ENCODE data around the gene XYLT1.
A peak's percentile ranks its signal among the peaks of the same experiment; 100 is the strongest.

XYLT1 gene

GRCh38 chr16:17245776-17246175, 225.0 kb downstream of the XYLT1 start:
- H3K4me1 ChIP-seq, result peaks cover 0 to 45% (median 36%) of the 10 kb centered on the region in 10 experiments; a peak in 16 of 20 replicates
- no peak for TF ChIP-seq Cebpa-rat (IDR thresholded peaks at IDR 0.05)
- H3K27ac ChIP-seq, result peak overlapping the region in 2 of 11 experiments; percentile 3 to 13; a peak in 2 of 22 replicates
- H3K4me3 ChIP-seq, result no peak overlapping the region
- H3K36me3 ChIP-seq, result peaks cover 0 to 79% (median 61%) of the 10 kb centered on the region in 11 experiments; a peak in 19 of 22 replicates
- H3K27me3 ChIP-seq, result no peaks in the 10 kb centered on the region
- peak overlapping the region in 8 of 11 experiments; percentile 10 to 48 (median 32); a peak in 12 of 22 replicates for H3K4me2 ChIP-seq
- H3K9me3 ChIP-seq (replicated peaks in 1 of 11), result peaks cover 0 to 35% (median 26%) of the 10 kb centered on the region in 11 experiments; a peak in 18 of 22 replicates
- H3K9ac ChIP-seq, result no peak overlapping the region
- H4K20me1 ChIP-seq, result peaks cover 0 to 62% (median 20%) of the 10 kb centered on the region in 11 experiments; a peak in 13 of 22 replicates

DNA sequence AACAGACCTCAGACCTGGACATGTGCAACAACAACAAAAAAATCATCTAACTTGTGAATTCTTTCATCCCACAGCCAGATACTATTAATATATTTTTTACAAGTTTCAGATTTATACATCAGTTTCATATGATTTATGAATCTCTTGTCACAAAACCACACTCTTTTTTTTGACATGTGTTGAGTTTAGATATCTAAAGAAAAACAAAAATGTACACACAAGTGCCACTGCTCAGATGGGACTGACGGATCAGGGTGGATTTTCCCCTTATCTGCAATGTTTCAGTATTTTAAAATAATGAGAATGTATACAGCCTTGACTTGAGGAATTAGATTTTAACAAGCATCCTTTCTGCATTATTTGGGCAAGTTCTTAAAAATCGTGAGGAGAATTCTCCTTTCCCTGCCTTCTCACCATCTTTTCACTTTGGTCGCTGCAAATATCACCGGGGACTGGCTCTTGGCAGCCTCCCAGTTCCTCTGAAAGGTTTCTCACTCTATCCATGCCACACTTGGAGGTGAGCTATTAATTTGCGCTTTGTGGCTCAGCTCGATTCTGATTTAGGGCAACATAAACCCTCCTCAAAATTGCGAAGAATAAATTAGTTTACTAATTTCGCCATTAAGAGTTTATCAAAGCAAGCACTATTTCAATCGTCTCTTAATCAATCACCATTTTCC, 225.7 kb downstream of the XYLT1 start:
- Histone ChIP-seq H3K9ac (peak overlapping the region in 1 of 11 experiments; percentile 7; a peak in 1 of 22 replicates), H3K27me3 (no peaks in the 10 kb centered on the region), H3K4me3 (no peak overlapping the region), H3K4me1 (peaks cover 0 to 41% (median 33%) of the 10 kb centered on the region in 10 experiments; a peak in 16 of 20 replicates), H4K20me1 (peaks cover 0 to 63% (median 20%) of the 10 kb centered on the region in 11 experiments; a peak in 13 of 22 replicates), H3K4me2 (peak overlapping the region in 6 of 11 experiments; percentile 29 to 48 (median 37); a peak in 10 of 22 replicates), H3K9me3 (replicated peaks in 1 of 11) (peaks cover 0 to 39% (median 26%) of the 10 kb centered on the region in 11 experiments; a peak in 18 of 22 replicates), H3K27ac (peak overlapping the region in 4 of 11 experiments; percentile 3 to 35 (median 22); a peak in 3 of 22 replicates), H3K36me3 (peaks cover 0 to 79% (median 59%) of the 10 kb centered on the region in 11 experiments; a peak in 19 of 22 replicates)
- no peak for TF ChIP-seq Cebpa-rat (IDR thresholded peaks at IDR 0.05)

DNA sequence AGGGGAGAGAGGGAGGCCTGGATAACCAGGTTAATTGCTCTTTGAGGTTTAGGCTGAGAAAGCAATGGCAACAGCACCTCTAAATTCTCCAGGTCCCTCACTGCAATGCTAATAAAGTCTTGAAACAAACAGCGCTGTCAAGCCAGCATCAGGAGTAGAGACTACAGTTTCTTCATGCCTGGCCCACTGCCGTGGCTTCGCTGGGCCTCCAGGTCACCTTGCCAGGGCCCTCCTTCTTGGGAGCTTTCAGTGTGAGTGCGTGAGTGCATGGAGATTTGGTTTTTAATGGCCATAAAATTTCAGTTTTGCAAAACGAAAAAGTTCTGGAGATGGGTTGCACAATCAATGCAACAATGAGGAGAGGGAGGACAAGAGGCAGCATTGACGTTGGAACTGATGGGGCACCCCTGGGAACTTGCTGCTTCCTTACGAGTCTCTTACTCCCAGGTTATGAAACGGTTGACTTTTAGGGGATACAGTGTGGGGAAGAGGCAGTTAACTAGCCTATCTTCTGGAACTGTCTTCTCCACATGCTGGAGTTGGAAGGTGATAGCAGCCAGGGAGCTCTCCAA, 229.4 kb downstream of the XYLT1 start:
- H4K20me1 ChIP-seq, result peaks cover 0 to 54% (median 7%) of the 10 kb centered on the region in 11 experiments; a peak in 11 of 22 replicates
- H3K4me1 ChIP-seq, result peaks cover 14 to 52% (median 43%) of the 10 kb centered on the region in 10 experiments; a peak in 19 of 20 replicates
- peak in 4 of 11 experiments; percentile 10 to 81 (median 36); a peak in 4 of 22 replicates for TF ChIP-seq Cebpa-rat (IDR thresholded peaks at IDR 0.05)
- no peak overlapping the region for H3K9ac ChIP-seq
- no peak overlapping the region for H3K4me3 ChIP-seq
- H3K27ac ChIP-seq, result no peak overlapping the region
- H3K4me2 ChIP-seq, result no peak overlapping the region
- H3K9me3 ChIP-seq (replicated peaks in 1 of 11), result peaks cover 0 to 39% (median 26%) of the 10 kb centered on the region in 11 experiments; a peak in 18 of 22 replicates
- peaks cover 0 to 66% (median 55%) of the 10 kb centered on the region in 11 experiments; a peak in 19 of 22 replicates for H3K36me3 ChIP-seq
- no peaks in the 10 kb centered on the region for H3K27me3 ChIP-seq

- peaks cover 0 to 72% (median 63%) of the 10 kb centered on the region in 11 experiments; a peak in 19 of 22 replicates for H3K36me3 ChIP-seq
- peak overlapping the region in 10 of 11 experiments; percentile 29 to 82 (median 70); a peak in 19 of 22 replicates for H3K4me2 ChIP-seq
- H3K4me1 ChIP-seq, result peaks cover 14 to 54% (median 49%) of the 10 kb centered on the region in 10 experiments; a peak in 19 of 20 replicates
- H3K4me3 ChIP-seq, result no peak overlapping the region
- no peaks in the 10 kb centered on the region for H3K27me3 ChIP-seq
- H3K9me3 ChIP-seq (replicated peaks in 1 of 11), result peaks cover 0 to 30% (median 17%) of the 10 kb centered on the region in 11 experiments; a peak in 18 of 22 replicates
- H3K27ac ChIP-seq, result peak overlapping the region in 7 of 11 experiments; percentile 16 to 60 (median 47); a peak in 11 of 22 replicates
- H3K9ac ChIP-seq, result no peak overlapping the region
- H4K20me1 ChIP-seq, result peaks cover 0 to 45% (median 6%) of the 10 kb centered on the region in 11 experiments; a peak in 8 of 22 replicates
- no peak for TF ChIP-seq Cebpa-rat (IDR thresholded peaks at IDR 0.05)
These were observed 232.3 kb downstream of the XYLT1 start for GRCh38 chr16:17238285-17239028.

DNA sequence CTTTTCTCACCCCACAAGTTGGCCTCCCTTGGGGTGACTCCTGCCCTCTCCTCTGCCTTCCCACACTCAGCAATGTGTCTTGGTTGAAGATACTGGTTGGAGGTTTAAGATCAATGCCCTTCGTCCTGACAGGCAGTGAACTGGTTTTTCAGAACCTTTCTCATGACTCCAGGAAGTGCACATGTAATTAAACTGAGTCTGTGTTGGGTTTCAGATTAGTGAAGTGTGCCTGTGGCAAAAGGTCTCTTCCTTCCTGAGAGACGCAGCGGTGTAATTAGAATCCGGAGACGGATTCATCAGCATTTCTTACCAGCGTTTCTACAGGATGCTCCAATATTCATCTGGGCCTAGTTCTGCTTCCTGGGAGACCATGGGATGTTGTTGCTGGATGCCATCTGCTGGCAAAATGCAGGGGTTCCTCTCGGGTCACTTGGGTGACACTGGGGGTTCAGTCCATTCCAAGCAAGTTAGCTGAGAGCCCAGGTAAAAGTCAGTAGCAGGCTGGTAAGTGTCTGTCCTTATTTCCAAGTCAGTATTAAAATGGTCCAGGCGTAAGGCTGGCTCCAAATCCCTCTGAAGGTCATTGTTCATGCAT, 233.3 kb downstream of the XYLT1 start:
- Histone ChIP-seq H4K20me1 (peaks cover 0 to 49% (median 6%) of the 10 kb centered on the region in 11 experiments; a peak in 7 of 22 replicates), H3K27me3 (no peaks in the 10 kb centered on the region), H3K4me3 (no peak overlapping the region), H3K9me3 (replicated peaks in 1 of 11) (peaks cover 0 to 20% (median 8%) of the 10 kb centered on the region in 11 experiments; a peak in 16 of 22 replicates), H3K4me2 (peak overlapping the region; percentile 16 to 82 (median 69); a peak in 20 of 22 replicates), H3K27ac (peak overlapping the region in 9 of 11 experiments; percentile 9 to 60 (median 49); a peak in 17 of 22 replicates), H3K36me3 (peaks cover 0 to 72% (median 64%) of the 10 kb centered on the region in 11 experiments; a peak in 19 of 22 replicates), H3K9ac (peak overlapping the region in 5 of 11 experiments; percentile 29 to 48 (median 45); a peak in 6 of 22 replicates), H3K4me1 (peaks cover 14 to 59% (median 52%) of the 10 kb centered on the region in 10 experiments; a peak in 19 of 20 replicates)
- TF ChIP-seq Cebpa-rat (IDR thresholded peaks at IDR 0.05), result no peak

- no peak for TF ChIP-seq Cebpa-rat (IDR thresholded peaks at IDR 0.05)
- peaks cover 0 to 66% (median 58%) of the 10 kb centered on the region in 11 experiments; a peak in 17 of 22 replicates for H3K36me3 ChIP-seq
- H3K9me3 ChIP-seq (replicated peaks in 1 of 11), result 0 out of 22 replicates have a peak, but pooled peaks cover 0 to 2% (median 0%) of the 10 kb centered on the region in 11 experiments
- peaks cover 0 to 34% (median 6%) of the 10 kb centered on the region in 11 experiments; a peak in 6 of 22 replicates for H4K20me1 ChIP-seq
- H3K4me2 ChIP-seq, result peak overlapping the region in 6 of 11 experiments; percentile 2 to 75 (median 25); a peak in 3 of 22 replicates
- H3K4me1 ChIP-seq, result peaks cover 14 to 59% (median 52%) of the 10 kb centered on the region in 10 experiments; a peak in 19 of 20 replicates
- no peak overlapping the region for H3K4me3 ChIP-seq
- peak overlapping the region in 3 of 11 experiments; percentile 4 to 26 (median 7); a peak in 3 of 22 replicates for H3K27ac ChIP-seq
- H3K27me3 ChIP-seq, result no peaks in the 10 kb centered on the region
- no peak overlapping the region for H3K9ac ChIP-seq
These were observed 235.5 kb downstream of the XYLT1 start for GRCh38 chr16:17235147-17235815.
